NB4 (cell line): ENCODE data around the gene TNRC18.

Experiments used
- MYC ChIP-seq: IDR thresholded peaks from 2 replicates; pipeline ENCODE4 v1.6.1; 2011; ENCODE audit warnings: low read depth, low read length
- POLR2A ChIP-seq: IDR thresholded peaks from 2 replicates; pipeline ENCODE4 v1.6.1; 2011; ENCODE audit warnings: mild to moderate bottlenecking; ENCODE audit not compliant: insufficient read length; ENCODE audit errors: extremely low read depth
- TF ChIP-seq, protein P1 (sequence below): IDR thresholded peaks from one replicate; pipeline ENCODE4 v1.5.1; 2012; ENCODE audit warnings: low read depth, low read length
- TF ChIP-seq, protein P2 (sequence below): IDR thresholded peaks from 2 replicates; pipeline ENCODE4 v1.6.1; 2011; ENCODE audit warnings: low read depth, low read length

DNA sequence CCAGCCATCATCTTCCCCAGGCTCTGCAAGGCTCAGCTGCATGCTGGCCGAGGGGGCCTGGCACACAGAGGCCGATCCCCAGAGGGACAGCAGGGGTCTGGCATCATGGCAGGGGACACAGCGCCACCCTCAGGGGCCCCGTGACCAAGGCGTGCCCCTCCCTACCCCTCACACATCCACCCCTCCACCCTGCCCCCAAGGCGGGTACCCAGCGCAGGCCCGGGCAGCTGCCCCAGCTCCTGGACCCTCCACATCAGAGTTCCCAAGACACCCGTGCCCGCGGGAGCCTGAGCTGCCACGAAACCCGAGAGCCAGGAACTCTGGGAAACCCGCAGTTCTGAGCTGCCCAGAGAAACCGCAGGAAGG, 46.5 kb upstream of the TNRC18 start:
- TF ChIP-seq, protein P1, sequence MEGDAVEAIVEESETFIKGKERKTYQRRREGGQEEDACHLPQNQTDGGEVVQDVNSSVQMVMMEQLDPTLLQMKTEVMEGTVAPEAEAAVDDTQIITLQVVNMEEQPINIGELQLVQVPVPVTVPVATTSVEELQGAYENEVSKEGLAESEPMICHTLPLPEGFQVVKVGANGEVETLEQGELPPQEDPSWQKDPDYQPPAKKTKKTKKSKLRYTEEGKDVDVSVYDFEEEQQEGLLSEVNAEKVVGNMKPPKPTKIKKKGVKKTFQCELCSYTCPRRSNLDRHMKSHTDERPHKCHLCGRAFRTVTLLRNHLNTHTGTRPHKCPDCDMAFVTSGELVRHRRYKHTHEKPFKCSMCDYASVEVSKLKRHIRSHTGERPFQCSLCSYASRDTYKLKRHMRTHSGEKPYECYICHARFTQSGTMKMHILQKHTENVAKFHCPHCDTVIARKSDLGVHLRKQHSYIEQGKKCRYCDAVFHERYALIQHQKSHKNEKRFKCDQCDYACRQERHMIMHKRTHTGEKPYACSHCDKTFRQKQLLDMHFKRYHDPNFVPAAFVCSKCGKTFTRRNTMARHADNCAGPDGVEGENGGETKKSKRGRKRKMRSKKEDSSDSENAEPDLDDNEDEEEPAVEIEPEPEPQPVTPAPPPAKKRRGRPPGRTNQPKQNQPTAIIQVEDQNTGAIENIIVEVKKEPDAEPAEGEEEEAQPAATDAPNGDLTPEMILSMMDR: peak; percentile 14
- TF ChIP-seq POLR2A (no peak), MYC (no peak)
- TF ChIP-seq, protein P2, sequence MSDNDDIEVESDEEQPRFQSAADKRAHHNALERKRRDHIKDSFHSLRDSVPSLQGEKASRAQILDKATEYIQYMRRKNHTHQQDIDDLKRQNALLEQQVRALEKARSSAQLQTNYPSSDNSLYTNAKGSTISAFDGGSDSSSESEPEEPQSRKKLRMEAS: no peak
